Endothelial cell (in vitro differentiated cells): Measurements from ENCODE around the gene UBD. TPM values are rescaled to one million over a fixed set of nuclear protein-coding genes. Genes with fewer than 3 reads are reported as not detected.

Experiments used
- DNase-seq: peaks from one replicate; pipeline ENCODE4 v3.0.0; 2021; ENCODE audit warnings: low spot score
- H3K27ac Mint-ChIP-seq: one replicate; pipeline ENCODE4 v1.8.0; 2021; ENCODE audit warnings: mixed read lengths, inconsistent platforms; ENCODE audit not compliant: unreplicated experiment
- H3K27me3 Mint-ChIP-seq: one replicate; pipeline ENCODE4 v1.8.0; 2021; ENCODE audit warnings: mild to moderate bottlenecking, moderate library complexity, mixed read lengths, inconsistent platforms; ENCODE audit not compliant: unreplicated experiment
- H3K36me3 Mint-ChIP-seq: one replicate; pipeline ENCODE4 v1.8.0; 2021; ENCODE audit warnings: mild to moderate bottlenecking, low read depth, mixed read lengths, inconsistent platforms; ENCODE audit not compliant: unreplicated experiment
- H3K4me1 Mint-ChIP-seq: one replicate; pipeline ENCODE4 v1.8.0; 2021; ENCODE audit warnings: mild to moderate bottlenecking, mixed read lengths, inconsistent platforms; ENCODE audit not compliant: unreplicated experiment
- H3K4me3 Mint-ChIP-seq: one replicate; pipeline ENCODE4 v1.8.0; 2021; ENCODE audit warnings: mild to moderate bottlenecking, mixed read lengths, inconsistent platforms; ENCODE audit not compliant: unreplicated experiment
- H3K9me3 Mint-ChIP-seq: one replicate; pipeline ENCODE4 v1.8.0; 2021; ENCODE audit warnings: mixed read lengths, inconsistent platforms; ENCODE audit not compliant: unreplicated experiment
- CTCF ChIP-seq: fragments of 200-600 bp; sonication (generic); IDR thresholded peaks from one replicate; pipeline ENCODE4 v1.5.0; 2021; ENCODE audit warnings: antibody characterized with exemption; ENCODE audit not compliant: unreplicated experiment
- total RNA-seq: library from RNA; stranded (reverse); fragmentation: NEBNext Ultra II Directional; extraction: Animal tissue kit (Norgen Biotek cat#: 25700); gene quantifications from one replicate; pipeline ENCODE4 v1.2.1, GENCODE V29; 2021; ENCODE audit not compliant: unreplicated experiment

UBD gene
- total RNA-seq, 1 donor from 2014 or later, result not detected

GRCh38 chr6:29554764-29555163, 4.8 kb downstream of the UBD start:
- no peak for DNase-seq
- no peak overlapping the region for H3K4me3 Mint-ChIP-seq
- no peaks in the 10 kb centered on the region for H3K36me3 Mint-ChIP-seq
- peaks cover 9% of the 10 kb centered on the region for H3K4me1 Mint-ChIP-seq
- H3K27ac Mint-ChIP-seq, result no peak overlapping the region
- H3K27me3 Mint-ChIP-seq, result peaks cover 13% of the 10 kb centered on the region
- TF ChIP-seq CTCF, result no peak
- no peaks in the 10 kb centered on the region for H3K9me3 Mint-ChIP-seq

- peak; percentile 71 for DNase-seq
- Mint-ChIP-seq H3K9me3 (no peaks in the 10 kb centered on the region), H3K27me3 (peaks cover 13% of the 10 kb centered on the region), H3K36me3 (no peaks in the 10 kb centered on the region), H3K4me1 (peaks cover 4% of the 10 kb centered on the region), H3K27ac (no peak overlapping the region), H3K4me3 (no peak overlapping the region)
- no peak for TF ChIP-seq CTCF
Observed at GRCh38 chr6:29553268-29554057, 6.1 kb downstream of the UBD start.

GRCh38 chr6:29552512-29553051, 7.0 kb downstream of the UBD start:
- Mint-ChIP-seq H3K27ac (no peak overlapping the region), H3K4me1 (peaks cover 4% of the 10 kb centered on the region), H3K36me3 (no peaks in the 10 kb centered on the region), H3K27me3 (peaks cover 13% of the 10 kb centered on the region), H3K9me3 (no peaks in the 10 kb centered on the region), H3K4me3 (no peak overlapping the region)
- DNase-seq, result no peak
- TF ChIP-seq CTCF, result no peak

GRCh38 chr6:29547573-29547972, 12.0 kb downstream of the UBD start:
- no peak for DNase-seq
- Mint-ChIP-seq H3K36me3 (no peaks in the 10 kb centered on the region), H3K4me1 (no peaks in the 10 kb centered on the region), H3K9me3 (no peaks in the 10 kb centered on the region), H3K27ac (no peak overlapping the region), H3K4me3 (no peak overlapping the region), H3K27me3 (peaks cover 2% of the 10 kb centered on the region)
- no peak for TF ChIP-seq CTCF

- no peaks in the 10 kb centered on the region for H3K9me3 Mint-ChIP-seq
- no peak for TF ChIP-seq CTCF
- no peak for DNase-seq
- peaks cover 2% of the 10 kb centered on the region for H3K27me3 Mint-ChIP-seq
- no peak overlapping the region for H3K4me3 Mint-ChIP-seq
- H3K27ac Mint-ChIP-seq, result no peak overlapping the region
- H3K4me1 Mint-ChIP-seq, result no peaks in the 10 kb centered on the region
- peaks cover 4% of the 10 kb centered on the region for H3K36me3 Mint-ChIP-seq
Observed at GRCh38 chr6:29537714-29538403, 21.7 kb downstream of the UBD start.
